ENCODE measurements around the gene MOG.

The MOG gene

DNA sequence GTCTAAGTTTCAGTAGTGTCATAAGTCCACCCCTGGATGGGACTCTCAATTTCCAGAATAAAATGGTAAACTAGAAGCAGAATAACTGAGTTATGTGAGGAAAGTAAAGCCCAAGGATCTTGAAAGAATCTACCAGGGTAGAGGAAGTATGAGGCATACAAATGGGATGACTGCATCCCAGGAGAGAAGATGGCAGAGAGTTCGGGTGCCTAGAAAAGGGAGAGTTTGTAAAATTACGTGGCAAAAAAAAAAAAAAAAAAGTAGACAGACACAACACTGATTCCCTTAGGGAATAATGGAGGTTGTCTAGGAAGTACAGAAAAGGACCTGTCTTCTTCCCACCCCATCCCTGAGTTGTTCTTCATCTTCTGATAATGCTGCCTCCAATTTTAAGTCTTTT is 27.3 kb upstream of the MOG start:
- Histone ChIP-seq H3F3A (ENCODE audit: insufficient read depth, low read length) (no peaks in the 10 kb centered on the region), H2AFZ (ENCODE audit: low read length) (no peak overlapping the region), H3K27ac (ENCODE audit: low read depth, low read length, poor library complexity, severe bottlenecking) (no peak overlapping the region), H3K4me3 (ENCODE audit: low read depth, low read length, poor library complexity, severe bottlenecking) (no peak overlapping the region), H3K79me2 (ENCODE audit: insufficient read depth, low read length) (no peaks in the 10 kb centered on the region), H3K9me3 (ENCODE audit: low read length) (no peaks in the 10 kb centered on the region), H3K4me1 (ENCODE audit: insufficient read depth, low read length, severe bottlenecking) (peaks cover 32% of the 10 kb centered on the region), H3K9me2 (ENCODE audit: low read depth, low read length) (no peaks in the 10 kb centered on the region), H4K20me1 (ENCODE audit: insufficient read depth, low read length) (no peaks in the 10 kb centered on the region), H3K36me3 (ENCODE audit: insufficient read depth, low read length) (no peaks in the 10 kb centered on the region), H3K4me2 (ENCODE audit: low read length) (no peak overlapping the region), H3K27me3 (ENCODE audit: insufficient read depth, low read length) (peaks cover 6% of the 10 kb centered on the region), H3K9ac (ENCODE audit: low read length) (no peak overlapping the region)
- TF ChIP-seq EZH2 (IDR thresholded peaks at IDR 0.05; ENCODE audit: borderline replicate concordance, low read length), result no peak
- no peak for TF ChIP-seq CTCF (IDR thresholded peaks at IDR 0.05; ENCODE audit: low read length)

GRCh38 chr6:29630315-29630714 is 26.6 kb upstream of the MOG start:
- TF ChIP-seq CTCF (IDR thresholded peaks at IDR 0.05; ENCODE audit: low read length) (no peak), EZH2 (IDR thresholded peaks at IDR 0.05; ENCODE audit: borderline replicate concordance, low read length) (no peak)
- Histone ChIP-seq H3K79me2 (ENCODE audit: insufficient read depth, low read length) (no peaks in the 10 kb centered on the region), H3K27me3 (ENCODE audit: insufficient read depth, low read length) (peaks cover 6% of the 10 kb centered on the region)

GRCh38 chr6:29631209-29631810 is 25.6 kb upstream of the MOG start:
- no peak overlapping the region for H3K9ac ChIP-seq (ENCODE audit: low read length)
- no peak overlapping the region for H2AFZ ChIP-seq (ENCODE audit: low read length)
- H3K4me2 ChIP-seq (ENCODE audit: low read length), result no peak overlapping the region
- H3K36me3 ChIP-seq (ENCODE audit: insufficient read depth, low read length), result no peaks in the 10 kb centered on the region
- H3K9me3 ChIP-seq (ENCODE audit: low read length), result no peaks in the 10 kb centered on the region
- no peaks in the 10 kb centered on the region for H4K20me1 ChIP-seq (ENCODE audit: insufficient read depth, low read length)
- TF ChIP-seq EZH2 (IDR thresholded peaks at IDR 0.05; ENCODE audit: borderline replicate concordance, low read length) (no peak), CTCF (IDR thresholded peaks at IDR 0.05; ENCODE audit: low read length) (no peak)
- H3K27ac ChIP-seq (ENCODE audit: low read depth, low read length, poor library complexity, severe bottlenecking), result no peak overlapping the region
- no peak overlapping the region for H3K4me3 ChIP-seq (ENCODE audit: low read depth, low read length, poor library complexity, severe bottlenecking)
- H3K79me2 ChIP-seq (ENCODE audit: insufficient read depth, low read length), result no peaks in the 10 kb centered on the region
- H3K4me1 ChIP-seq (ENCODE audit: insufficient read depth, low read length, severe bottlenecking), result peaks cover 32% of the 10 kb centered on the region
- no peaks in the 10 kb centered on the region for H3F3A ChIP-seq (ENCODE audit: insufficient read depth, low read length)
- H3K27me3 ChIP-seq (ENCODE audit: insufficient read depth, low read length), result peaks cover 6% of the 10 kb centered on the region
- H3K9me2 ChIP-seq (ENCODE audit: low read depth, low read length), result no peaks in the 10 kb centered on the region

More at GRCh38 chr6:29630315-29630714, 26.6 kb upstream of the MOG start:
- Histone ChIP-seq H4K20me1 (ENCODE audit: insufficient read depth, low read length) (no peaks in the 10 kb centered on the region), H3K4me2 (ENCODE audit: low read length) (no peak overlapping the region), H3K9ac (ENCODE audit: low read length) (no peak overlapping the region), H3K9me3 (ENCODE audit: low read length) (no peaks in the 10 kb centered on the region), H3K36me3 (ENCODE audit: insufficient read depth, low read length) (no peaks in the 10 kb centered on the region), H3K27ac (ENCODE audit: low read depth, low read length, poor library complexity, severe bottlenecking) (no peak overlapping the region), H3K9me2 (ENCODE audit: low read depth, low read length) (no peaks in the 10 kb centered on the region), H3F3A (ENCODE audit: insufficient read depth, low read length) (no peaks in the 10 kb centered on the region), H3K4me1 (ENCODE audit: insufficient read depth, low read length, severe bottlenecking) (peaks cover 32% of the 10 kb centered on the region), H3K4me3 (ENCODE audit: low read depth, low read length, poor library complexity, severe bottlenecking) (no peak overlapping the region), H2AFZ (ENCODE audit: low read length) (no peak overlapping the region)

Data from OCI-LY1 (cell line).